A673 (cell line): ENCODE data around the gene CLIC4.

ENCODE experiments used
- EZH2 ChIP-seq: fragments of 200-600 bp; sonication (generic); IDR thresholded peaks from 2 replicates; pipeline ENCODE4 v1.6.1; 2017; ENCODE audit warnings: borderline replicate concordance, low read depth, mild to moderate bottlenecking, mixed read lengths, antibody characterized with exemption, low read length; ENCODE audit not compliant: poor library complexity, severe bottlenecking
- TF ChIP-seq, protein P1 (sequence below): fragments of 300-800, 200-600 bp; sonication (generic); conservative IDR thresholded peaks from 2 replicates; pipeline ENCODE4 v1.5.1; 2017; ENCODE audit warnings: low read depth, mild to moderate bottlenecking, antibody characterized with exemption, low read length, moderate library complexity, mixed read lengths

GRCh38 chr1:24709791-24710441, 35.3 kb upstream of the CLIC4 start:
- TF ChIP-seq, protein P1, sequence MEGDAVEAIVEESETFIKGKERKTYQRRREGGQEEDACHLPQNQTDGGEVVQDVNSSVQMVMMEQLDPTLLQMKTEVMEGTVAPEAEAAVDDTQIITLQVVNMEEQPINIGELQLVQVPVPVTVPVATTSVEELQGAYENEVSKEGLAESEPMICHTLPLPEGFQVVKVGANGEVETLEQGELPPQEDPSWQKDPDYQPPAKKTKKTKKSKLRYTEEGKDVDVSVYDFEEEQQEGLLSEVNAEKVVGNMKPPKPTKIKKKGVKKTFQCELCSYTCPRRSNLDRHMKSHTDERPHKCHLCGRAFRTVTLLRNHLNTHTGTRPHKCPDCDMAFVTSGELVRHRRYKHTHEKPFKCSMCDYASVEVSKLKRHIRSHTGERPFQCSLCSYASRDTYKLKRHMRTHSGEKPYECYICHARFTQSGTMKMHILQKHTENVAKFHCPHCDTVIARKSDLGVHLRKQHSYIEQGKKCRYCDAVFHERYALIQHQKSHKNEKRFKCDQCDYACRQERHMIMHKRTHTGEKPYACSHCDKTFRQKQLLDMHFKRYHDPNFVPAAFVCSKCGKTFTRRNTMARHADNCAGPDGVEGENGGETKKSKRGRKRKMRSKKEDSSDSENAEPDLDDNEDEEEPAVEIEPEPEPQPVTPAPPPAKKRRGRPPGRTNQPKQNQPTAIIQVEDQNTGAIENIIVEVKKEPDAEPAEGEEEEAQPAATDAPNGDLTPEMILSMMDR: no peak
- TF ChIP-seq EZH2: no peak
